NOMO-1 (cell line): ENCODE measurements around the gene GLIPR1L1.

Experiments used
- DNase-seq, 2 experiments: peaks; one replicate each; lab custom pipeline; 2025; ENCODE audit not compliant: unreplicated experiment in 2 of 2; lab: John Stamatoyannopoulos, UW

Gene GLIPR1L1

DNA sequence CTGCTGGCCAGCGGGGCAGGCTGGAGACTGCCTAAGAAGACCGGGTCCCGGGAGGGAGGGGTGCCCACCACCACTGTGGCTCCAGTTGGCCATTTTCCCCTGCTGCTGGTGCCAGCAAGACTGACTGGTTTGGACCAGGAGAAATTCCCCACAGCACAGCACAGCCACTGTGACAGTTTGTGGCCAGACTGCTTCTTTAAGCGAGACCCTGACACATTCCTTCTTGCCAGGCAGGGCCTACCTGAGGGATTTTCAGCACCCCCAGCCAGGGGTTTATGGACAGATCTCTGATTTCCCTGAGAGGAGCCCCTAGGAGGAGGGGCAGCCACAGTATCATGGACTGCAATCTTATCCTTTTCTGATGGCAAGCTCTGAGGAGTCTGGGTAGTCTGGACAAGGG lies 15.5 kb downstream of the GLIPR1L1 start:
- no peak for DNase-seq

DNA sequence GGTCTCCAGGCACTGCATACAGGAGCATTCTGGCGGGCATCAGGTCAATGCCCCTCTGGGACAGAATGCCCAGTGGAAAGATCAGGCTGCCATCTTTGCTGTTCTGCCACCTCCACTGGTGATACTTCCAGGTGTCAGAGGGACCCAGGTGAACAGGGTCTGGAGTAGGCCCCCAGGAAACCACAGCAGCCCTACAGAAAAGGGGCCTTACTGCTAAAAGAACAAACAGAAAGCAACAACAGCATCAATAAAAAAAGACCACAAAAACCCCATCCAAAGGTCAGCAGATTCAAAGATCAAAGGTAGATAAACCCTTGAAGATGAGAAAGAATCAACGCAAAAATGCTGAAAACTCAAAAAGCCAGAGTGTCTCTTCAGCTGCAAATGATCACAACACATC lies 15.9 kb downstream of the GLIPR1L1 start:
- DNase-seq: no peak

DNA sequence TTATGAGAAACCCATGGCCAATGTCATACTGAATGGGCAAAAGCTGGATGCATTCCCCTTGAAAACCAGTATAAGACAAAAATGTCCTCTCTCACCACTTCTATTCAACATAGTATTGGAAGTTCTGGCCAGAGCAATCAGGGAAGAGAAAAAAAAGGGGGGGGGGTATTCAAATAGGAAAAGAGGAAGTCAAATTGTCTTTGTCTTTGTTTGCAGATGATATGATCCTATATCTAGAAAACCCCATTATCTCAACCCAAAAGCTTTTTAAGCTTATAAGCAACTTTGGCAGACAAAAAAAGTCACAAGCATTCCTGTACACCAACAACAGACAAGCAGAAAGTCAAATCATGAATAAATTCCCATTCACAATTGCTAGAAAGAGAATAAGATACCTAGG lies 19.5 kb downstream of the GLIPR1L1 start:
- no peak for DNase-seq

DNA sequence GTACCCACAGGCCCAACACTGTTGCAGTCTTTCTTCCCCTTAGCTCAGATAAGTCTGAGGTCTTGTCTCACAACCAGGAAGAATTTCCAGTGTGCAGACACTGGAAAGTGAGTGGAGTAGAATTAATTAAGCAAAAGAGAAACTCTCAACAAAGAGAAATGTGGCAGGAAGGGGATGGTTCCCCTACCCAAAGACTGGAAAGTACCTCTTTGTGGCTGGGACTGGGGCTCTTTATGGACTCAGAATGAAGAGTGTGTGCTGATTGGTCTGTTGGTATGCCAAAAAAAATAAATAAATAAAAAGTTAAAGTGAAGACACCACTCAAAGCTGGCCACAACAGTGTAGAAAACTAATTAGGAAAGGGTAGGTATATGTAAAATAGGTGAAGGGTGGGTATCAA lies 26.4 kb downstream of the GLIPR1L1 start:
- no peak for DNase-seq

DNA sequence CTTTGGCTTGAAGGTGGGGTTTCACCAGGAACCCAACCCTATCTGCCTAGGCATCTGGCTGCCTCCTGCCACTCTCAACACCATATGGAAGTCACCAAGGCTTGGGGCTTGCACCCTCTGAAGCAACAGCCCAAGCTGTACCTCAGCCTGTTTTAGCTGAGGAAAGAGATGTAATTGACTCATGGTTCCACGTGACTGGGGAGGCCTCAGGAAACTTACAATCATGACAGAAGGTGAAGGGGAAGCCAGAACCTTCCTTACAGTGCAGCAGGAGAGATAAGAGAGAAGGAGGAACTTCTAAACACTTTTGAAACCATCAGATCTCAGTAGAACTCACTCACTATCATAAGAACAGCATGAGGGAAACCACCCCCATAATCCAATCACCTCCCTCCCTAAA lies 26.9 kb downstream of the GLIPR1L1 start:
- DNase-seq: no peak

DNA sequence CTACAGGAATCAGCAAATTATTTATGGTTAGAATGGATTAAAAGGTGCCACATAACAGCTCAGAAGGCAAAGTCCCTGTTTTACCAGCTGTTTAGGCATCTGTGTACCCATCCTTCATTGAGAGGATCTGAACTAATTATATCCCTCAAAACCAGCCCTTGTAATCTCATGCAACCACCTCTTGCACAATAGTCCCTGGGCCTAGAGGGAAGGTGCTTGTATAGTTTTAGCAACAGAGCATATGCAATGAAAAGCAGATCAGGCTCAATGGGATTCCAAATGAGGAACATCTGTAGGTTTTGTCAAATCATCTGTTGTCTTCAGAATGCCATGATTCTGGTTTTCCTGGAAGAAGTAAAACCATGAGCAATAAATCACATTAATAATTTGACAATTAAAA lies 30.4 kb downstream of the GLIPR1L1 start:
- DNase-seq: peak; percentile 73 to 76

DNA sequence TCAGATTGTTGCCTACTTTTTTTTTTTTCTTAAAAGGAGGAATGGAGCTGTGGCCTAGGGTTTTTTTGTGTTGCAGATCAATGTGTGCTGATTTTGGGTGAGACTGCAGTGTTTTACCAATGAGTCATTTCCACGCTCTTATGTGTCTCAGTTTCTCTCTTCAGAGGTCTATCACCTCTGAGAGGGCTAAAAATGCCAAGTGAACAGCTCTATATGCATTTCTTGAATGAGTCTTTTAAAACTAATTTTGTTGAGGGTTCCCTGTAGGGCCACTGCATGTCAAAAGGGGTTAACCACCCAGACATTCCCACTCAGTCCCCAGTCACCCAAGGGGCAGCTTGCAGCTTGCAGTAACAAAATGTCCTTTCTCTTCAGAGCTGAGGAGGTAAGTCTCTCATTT lies 32.2 kb downstream of the GLIPR1L1 start:
- DNase-seq: no peak

DNA sequence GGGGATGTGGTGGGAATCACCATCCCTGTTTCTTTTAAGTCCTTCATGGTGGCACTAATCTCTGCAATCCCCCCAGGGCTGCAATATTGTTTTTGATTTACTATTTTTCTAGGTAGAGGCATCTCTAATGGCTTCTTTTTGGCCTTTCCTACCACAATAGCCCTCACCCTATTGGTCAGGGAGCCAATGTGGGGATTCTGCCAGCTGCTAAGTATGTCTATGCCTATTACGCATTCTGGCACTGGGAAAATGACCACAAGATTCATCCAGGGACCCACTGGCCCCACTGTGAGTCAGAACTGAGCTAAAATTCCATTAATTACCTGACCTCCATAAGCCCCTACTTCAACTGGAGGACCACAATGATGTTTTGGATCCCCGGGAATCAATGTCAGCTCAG lies 40.5 kb downstream of the GLIPR1L1 start:
- DNase-seq: no peak

DNA sequence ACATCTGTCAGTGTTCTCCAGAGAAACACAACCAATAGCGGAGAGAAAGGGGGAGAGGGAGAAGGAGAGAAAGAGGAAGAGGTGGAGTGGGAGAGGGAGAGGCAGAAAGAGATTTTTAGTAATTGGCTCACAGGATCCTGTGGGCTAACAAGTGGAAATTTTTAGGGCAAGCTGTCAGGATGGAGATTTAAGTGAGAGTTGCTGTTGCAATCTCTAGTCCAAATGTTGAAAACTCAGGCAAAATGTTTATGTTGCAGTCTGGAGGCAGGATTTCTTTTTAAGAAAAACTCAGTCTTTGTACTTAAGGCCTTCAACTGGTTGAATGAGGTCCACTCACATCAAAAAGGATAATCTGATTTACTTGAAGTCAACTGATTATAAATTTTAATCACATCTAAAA lies 43.9 kb downstream of the GLIPR1L1 start:
- peak in 1 of 2 experiments; percentile 4 for DNase-seq

DNA sequence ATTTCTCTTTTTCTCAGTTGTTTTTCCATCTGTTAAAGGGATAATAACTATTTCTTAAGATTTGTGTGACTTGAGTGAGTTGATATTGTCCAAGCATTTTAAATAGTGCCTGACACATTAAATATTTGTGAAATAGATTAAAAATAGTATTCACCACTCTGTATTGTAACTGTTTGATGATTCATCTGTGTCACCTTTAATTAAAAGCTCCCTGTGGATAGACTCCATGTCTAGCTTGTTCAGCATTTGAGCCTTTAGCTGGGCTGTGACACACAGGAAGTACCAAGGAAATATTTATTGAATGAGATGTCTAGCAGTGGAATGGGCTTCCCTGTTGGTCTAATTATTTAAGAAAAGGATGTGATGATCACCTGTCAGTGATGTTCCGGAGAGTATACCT lies 54.6 kb downstream of the GLIPR1L1 start:
- no peak for DNase-seq

DNA sequence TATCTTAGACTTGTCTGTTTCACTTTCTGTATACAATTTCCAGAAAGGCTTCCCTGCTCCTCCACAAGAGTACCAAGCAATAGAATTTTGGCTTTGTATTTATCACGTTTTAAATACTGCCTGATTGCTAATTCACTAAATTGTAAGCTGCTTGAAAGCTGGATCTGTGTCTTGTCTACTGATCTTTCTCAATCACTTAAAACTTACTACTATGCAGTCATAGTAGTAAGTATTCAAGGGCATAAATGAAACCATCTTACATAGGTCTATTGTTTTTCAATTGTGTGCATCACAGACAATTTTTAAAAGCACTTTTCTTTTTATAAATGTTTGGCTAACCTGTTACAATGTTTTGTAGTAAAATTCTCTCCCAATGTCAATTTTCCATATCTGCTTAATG lies 55.2 kb downstream of the GLIPR1L1 start:
- DNase-seq: no peak

DNA sequence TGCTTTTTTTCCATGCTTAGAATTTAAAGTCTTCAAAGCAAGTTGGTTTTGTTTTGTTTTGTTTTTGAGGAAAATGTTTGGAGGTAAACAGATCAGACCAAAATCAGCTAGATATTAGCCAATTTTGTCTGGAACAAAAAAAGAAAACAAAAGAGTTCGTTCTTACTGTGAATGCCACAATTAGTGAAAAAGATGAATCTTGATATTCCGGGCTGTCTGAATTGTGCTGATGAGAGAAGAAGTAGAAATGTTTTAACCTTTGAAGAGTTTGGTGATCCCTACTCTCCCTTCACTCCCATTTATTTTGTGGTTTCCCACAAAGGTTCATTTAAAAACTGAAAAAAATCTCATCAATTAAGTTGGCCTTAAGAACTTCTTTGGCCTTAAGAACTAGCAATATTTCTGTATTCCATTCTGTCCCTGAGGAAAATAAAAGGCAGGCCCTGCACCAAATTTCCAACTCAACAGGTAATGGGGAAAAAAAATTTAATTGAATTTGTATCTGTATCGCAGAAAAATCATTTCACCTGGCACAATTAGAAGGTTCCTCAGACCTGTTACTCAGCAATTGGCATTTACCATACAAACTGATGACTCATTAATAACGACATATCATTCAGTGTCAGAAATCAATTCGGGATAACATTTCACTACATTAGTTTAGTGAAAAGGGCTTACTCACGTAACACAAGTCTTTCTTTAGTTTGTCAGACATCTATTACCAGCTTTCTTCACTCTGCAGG lies 55.9 kb downstream of the GLIPR1L1 start:
- no peak for DNase-seq

DNA sequence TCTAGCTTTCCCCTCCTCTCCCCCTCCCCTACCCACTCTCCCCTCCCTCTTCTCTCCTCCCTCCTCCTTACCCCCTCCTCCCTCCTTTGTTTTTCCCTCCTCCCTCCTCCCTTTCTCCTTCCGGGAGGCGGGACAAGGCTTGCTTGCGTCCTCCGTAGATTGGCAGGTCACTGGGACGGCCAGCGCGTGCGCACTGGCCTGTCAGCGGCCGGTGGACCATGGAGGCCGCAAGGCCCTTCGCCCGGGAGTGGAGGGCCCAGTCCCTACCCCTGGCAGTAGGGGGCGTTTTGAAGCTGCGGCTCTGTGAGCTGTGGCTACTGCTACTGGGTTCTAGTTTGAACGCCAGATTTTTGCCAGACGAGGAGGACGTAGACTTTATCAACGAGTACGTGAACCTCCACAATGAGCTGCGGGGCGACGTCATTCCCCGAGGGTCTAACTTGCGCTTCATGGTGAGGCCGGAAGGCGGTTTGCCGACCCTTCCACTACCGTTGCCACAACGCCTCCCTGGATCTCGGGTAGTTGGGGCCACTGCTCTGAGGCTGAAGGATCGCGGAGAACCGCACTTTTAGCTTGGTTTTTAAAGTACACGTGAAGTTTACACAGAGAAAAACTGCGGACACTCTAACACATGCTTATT lies 56.5 kb downstream of the GLIPR1L1 start, which contains the start of gene GLIPR1L2:
Gene GLIPR1L2 (plus strand): TSS at position 191 of the 640 bp plus-strand sequence. CDS start 28 bp downstream, at position 219.
- peak; percentile 93 to 95 for DNase-seq

DNA sequence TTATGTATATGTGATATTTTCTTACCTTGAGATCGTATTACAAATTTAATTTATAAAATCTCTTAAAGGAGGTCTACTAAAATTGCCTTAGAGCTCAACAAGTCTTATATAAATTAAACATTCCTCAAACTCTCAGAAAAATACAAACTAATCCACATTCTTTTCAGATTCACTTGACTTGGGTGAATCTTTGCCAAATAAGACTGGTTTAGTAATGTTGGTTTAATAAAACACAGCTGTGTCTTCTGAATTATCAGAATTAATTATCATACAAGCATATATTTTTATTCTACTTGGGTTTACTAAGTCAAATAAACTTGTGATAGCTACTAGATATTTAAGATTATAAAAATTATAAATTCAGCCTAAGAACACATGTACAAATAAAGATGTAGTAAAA lies 69.8 kb downstream of the GLIPR1L1 start:
- no peak for DNase-seq

DNA sequence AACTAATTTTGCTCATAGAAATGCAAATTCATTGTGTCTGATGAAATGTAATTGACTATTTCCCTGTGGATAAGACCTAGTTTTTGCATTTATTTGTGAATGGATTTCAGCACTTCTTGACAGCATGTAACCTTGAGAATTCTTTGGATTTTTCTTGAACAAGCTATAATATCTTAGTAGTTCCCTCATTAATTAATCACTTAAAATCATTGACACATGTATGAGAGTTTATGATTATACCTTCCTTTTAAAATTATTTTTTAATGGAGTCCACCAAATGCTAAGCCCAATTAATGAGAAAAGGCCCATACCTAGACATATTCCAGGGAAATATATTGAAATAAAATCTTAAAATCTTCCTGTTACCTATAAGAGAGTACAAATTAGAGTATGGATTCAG lies 73.2 kb downstream of the GLIPR1L1 start:
- no peak for DNase-seq

DNA sequence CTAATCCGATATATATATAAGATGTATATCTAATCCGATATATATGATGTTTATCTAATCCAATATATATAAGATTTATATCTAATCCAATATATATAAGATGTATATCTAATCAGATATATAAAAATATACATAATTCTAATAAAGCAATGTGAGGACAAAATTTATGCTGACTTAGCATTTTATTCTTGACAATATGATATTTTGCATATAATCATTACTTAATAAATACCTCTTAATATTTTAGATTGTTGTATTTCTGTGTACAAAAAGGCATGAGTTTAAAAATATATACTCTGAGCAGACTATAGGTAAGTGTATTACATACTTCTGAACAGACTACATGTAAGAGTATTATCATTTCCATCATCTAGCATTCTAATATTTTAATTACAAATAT lies 75.4 kb downstream of the GLIPR1L1 start:
- no peak for DNase-seq

DNA sequence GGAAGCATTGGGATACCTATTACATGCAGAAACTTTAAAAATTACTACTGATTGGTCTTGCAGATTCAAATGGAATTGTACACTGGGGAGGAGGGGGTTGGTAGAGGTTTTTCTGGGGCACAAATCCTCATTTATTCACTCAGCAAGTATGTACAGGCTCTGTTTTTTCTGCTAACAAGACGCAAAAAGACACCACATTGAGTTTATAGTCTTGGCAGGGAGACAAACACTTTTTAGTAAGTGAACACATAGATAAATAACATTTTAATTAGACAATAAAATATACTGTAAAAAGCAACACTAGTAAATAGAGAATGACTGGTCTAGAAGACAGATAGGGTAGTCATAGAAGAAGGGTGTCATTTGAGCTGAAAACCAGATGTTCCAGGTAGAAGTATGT lies 80.2 kb downstream of the GLIPR1L1 start:
- DNase-seq: no peak

DNA sequence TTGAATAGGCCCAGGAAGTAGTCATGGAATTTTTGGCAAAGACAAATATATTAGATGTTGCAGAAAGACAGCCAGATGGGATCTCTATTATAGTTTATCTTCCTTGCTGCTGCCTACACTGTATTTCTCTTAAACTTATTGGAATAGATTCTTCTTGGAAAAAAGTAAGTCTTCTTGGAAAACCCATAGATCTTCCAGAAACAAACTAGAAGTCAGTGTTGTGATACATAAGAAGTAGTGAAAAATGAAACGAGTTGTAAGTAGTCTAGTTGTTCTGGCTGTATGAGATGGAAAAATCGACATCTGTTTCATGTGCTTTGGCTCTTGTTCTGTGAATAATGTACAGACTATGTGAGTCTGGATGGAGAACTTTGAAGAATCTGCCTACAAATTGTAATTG lies 85.4 kb downstream of the GLIPR1L1 start:
- no peak for DNase-seq
